Glomerular visceral epithelial cell (primary cell): ENCODE results near the gene SLC15A1.
A peak's percentile ranks its signal among the peaks of the same experiment; 100 is the strongest.
"Not testable (repeated sequence)": the region's sequence is repeated elsewhere in the genome, so short reads cannot be mapped to it uniquely, and the experiment has no call there.

ENCODE experiments used
- DNase-seq: peaks from one replicate; pipeline ENCODE4 v3.0.0-alpha.2; 2016; ENCODE audit errors: extremely low spot score

SLC15A1 gene

DNA sequence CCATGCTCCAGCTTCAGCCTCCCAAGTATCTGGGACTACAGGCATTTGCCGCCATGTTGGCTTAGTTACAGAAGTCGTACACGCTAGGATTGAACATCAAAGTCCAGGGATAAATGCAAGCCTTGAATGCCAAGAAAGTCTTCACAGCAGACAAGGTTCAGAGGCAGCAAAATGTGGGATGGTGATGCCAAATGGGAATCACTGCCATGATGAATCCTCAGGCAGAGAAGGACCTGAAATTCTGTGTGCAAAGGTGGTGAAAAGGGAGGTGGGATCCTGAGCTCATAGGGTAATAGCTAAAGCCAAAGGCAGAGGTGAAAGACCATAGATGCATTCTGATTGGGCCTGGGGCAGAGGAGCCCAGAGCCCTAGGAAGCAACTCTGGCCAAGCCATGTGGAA, 96.2 kb downstream of the SLC15A1 start:
- no peak for DNase-seq

DNA sequence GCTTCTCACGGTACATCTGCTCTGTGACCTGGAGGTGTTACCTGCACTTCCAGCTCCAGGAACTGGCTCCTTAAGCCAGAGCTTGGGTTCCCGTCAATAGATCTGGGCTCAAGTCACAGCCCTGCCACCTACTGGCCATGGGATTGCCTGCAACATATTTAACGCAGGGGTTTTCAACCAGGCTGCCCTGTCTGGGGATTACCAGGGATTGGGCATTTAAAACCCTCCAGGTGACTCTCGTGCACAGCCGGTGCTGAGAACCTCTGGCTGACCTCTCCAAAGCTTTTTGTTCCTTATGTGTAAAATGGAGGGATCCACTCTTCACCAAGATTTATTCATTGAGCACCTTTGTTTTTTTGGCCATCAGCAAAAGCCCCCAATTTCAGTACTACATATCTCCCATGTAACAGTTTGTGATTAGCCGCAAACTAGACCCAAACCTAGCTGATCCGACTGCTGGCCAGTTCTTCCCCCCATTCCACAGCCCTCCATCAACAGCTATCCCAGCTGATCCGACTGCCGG, 98.9 kb downstream of the SLC15A1 start:
- peak; percentile 78 for DNase-seq

DNA sequence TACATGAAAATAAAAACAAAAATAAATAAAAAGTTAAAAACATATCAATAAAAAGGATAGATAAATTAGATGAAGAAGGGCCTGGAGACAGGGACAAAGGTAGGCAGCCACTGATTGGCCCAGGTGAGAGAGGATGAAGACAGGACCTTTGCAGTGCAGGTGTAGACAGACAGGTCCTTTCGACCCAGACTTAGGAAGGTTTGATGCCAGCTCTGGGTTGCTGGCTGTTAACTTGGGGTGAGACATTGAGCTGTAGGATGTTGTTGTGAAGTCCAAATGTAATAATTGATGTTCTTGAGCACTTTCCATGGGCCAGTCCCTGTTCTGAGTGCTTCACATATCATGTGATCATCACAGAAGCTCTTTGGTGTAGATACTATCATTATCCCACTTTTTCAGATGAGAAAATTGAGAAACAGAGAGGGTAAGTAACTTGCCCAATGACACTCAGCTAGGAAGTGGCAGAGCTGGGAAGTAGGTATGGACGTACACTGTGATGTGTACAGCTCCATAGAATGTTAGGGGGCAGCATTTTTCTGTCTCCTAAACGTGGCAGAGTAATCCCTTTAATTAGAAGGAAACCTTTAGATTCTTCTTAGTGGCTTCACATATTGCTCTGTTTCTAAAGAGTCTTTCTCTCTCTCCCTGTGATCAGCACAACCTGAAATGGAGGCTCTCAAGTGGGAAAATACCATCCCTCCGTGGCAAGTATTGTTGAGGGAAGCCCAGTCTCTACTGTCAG, 99.6 kb downstream of the SLC15A1 start:
- DNase-seq = no peak

DNA sequence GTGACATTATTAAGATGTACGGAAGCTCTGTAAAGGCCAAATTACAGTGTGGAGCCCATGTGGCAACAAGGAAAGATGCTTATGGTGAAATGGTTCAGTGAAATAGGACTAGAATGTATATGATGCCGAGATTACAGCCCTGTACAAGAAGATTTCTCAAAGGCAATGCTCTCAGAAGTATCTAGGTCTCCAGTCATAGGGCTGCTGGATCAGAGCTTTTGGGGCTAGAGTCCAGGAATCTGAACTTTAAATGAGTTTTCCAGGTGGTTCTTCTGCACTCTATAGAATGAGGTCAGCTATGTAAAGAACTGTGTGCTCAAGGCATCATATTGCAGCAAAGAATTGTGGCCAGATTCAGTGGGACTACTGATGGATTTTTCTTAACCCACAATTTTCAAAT, 100.2 kb downstream of the SLC15A1 start:
- DNase-seq = no peak

DNA sequence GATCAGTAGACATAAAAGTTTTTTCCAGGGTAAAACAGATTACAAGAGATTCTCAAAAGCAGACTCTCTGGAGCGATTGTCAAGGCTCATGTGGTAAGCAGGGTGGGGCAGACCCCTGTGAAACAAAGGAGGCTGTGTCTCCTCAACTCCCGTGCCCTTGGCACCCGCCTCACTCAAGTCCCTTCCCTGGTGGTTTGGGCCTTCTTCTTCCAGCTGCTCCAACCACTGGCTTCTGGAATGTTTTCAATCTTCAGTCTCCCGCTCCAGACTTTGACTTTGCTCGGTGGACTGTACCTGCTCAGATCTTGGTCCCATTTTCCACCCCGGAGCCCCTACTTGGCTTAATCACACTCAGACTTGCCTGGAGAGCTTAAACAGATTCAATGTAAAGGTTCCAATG, 100.7 kb downstream of the SLC15A1 start:
- DNase-seq = no peak

DNA sequence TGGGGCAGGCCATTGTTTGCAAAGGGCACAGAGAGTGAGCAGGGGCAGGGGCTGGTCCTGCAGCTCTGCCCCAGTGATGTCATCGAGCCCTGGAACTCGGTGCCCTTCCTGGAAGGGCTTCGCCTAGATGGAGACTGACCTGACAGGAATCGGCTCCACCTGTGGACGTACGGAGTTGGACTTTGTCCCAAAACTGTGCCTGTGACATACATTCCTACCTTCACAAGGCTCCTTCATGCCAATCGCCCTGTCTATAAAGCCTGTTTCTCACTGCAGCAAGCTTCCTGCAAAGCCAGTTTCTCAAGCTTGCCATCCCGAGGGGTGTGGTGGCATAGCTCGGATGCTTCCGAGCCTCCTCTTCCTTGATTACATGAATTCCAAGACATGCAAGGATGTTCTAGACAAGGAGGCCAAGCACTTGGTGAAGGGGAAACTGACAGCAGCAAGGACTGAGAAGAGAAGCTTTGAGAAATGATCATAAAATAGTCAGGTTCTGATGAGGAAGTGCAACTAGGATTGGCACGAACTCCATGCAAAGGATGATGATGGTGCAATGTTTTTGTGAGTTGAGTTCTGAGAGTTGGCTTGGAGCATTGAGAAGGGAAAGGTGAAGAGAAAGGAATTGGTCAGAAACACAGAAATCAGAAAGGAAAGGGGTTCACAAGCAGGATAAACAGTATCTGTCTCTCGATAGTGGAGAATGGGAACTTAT, 101.9 kb downstream of the SLC15A1 start:
- no peak for DNase-seq

DNA sequence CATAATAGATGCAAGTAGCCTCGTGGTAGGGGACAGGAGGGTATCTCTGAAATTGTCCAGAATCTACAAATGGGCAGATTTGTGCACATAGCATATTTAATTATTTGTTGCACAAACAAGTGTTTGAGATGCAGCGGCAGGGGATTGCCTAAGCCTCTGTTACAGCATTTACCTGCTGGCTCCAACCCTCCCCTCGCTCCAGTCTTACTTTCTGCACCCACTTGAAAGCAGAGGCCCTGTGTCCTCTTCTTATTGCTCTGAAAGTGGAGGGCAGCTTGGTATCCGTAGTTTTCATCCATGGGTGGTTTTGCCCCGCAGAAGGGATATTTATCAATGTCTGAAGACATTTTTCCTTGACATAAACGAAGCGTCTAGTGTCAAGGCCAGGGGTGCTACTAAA, 102.6 kb downstream of the SLC15A1 start:
- no peak for DNase-seq

DNA sequence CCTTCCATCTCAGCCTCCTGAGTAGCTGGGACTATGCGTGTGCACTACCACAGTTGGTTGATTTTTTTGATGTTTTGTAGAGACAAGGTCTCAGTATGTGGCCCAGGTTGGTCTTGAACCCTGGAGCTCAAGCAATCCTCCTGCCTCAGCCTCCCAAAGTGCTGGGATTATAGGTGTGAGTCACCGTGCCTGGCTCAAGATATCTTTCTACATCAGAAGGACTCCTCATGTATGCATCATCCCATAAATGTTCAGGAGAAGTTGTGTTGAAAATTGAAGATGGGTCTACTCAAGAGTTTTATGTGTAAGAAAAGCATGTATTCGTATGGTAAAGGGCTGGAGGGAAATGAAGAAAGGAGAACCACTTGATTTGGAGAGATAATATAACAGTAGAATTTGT, 103.8 kb downstream of the SLC15A1 start:
- no peak for DNase-seq

DNA sequence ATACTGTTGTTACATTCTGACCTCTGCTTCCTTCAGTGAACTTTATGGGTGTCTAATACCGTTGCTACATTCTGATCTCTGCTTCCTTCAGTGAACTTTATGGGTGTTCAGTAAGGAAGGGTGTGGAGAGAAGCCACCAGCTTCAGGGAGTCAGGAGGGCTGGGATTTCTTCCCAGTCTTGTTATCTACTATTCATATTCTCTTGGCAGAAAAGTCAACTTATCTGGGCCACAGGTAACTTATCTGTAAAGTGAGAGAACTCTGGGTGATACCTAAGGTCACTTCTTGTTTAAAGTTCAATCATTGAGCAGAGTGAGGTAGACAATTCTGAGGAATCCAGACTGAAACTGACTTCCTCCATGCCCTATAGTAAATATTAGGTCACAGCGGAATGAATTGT, 104.3 kb downstream of the SLC15A1 start:
- DNase-seq = no peak

DNA sequence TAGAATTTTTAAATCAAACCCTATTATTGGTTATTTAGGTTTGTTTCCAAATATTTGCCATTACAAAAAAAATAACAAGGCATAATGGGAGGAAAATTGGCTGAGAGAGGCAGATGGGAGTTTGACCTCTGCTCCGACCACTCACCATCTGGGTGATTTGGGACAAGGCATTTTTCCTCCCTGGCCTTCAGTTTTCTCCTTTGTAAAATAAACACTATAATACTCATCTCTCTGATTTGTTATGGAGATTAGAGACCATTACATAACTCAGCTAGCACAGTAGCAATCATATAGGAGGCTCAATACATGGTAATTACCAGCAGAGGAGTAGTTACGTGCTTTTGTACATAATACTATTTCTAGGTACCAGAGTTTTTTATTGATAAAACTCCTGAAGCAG, 105.4 kb downstream of the SLC15A1 start:
- no peak for DNase-seq

DNA sequence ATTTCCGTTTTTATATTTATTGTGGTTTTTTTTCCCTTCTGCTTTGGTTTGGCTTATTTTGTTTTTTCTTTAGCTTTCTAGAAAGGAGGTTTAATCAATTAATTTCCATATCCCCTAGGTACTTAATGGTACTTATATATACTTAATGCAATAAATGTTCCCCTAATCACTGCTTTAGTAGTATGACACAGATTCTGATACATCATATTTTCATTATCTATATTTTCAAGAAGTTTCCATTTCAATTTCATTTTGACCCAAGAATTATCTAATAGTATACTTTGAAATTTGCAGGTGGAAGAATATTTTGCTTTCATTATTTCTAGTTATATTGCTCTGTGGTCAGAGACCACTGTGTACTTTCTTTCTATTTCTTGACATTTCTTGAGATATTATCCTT, 109.0 kb downstream of the SLC15A1 start:
- DNase-seq = no peak

DNA sequence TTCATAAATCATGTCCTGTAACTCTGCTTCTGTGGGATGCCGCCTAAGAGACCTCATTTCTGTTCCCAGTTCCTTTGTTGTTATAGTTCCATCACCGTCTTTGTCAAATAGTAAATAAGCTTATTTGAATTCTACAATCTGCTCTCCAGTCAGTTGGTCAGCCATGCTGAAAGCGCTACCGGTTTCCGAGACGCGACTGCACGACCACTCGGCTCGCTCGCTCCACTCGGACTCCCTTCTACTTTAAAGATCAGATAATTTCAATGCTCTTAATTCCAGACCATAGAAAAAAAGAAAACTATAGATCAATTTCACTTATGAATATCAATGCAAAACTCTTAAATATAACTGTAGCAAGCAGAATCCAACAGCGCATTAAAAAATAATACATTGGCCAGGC, 111.4 kb downstream of the SLC15A1 start:
- no peak for DNase-seq

DNA sequence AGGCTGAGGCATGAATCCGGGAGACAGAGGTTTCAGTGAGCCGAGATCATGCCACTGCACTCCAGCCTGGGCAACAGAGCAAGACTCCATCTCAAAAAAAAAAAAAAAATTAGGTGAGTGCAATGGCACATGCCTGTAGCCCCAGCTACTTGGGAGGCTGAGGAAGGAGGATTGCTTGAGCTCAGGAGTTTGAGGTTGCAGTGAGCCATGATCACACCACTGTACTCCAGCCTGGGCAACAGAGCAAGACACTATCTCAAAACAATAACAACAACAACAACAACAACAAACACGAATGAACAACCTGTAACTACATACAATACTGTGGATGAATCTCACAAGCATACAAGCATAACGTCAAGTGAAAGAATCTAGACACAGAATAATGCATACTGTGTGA, 112.7 kb downstream of the SLC15A1 start:
- not testable (repeated sequence) for DNase-seq

DNA sequence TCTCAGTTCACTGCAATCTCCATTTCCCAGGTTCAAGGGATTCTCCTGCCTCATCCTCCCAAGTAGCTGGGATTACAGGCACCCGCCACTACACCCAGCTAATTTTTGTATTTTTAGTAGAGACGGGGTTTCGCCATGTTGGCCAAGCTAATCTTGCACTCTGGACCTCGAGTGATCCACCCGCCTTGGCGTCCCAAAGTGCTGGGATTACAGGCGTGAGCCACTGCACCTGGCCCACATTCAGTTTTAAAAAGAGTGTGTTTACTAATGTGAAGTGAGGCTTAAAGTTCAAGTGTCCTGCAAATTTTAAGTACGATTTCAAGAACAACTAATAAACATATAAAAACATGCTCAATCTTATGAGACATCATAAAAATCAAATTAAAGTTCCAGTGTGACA, 114.1 kb downstream of the SLC15A1 start:
- not testable (repeated sequence) for DNase-seq
